ENCODE results near the gene SLC35F3. TPM values are rescaled to one million over a fixed set of nuclear protein-coding genes. Genes with fewer than 3 reads are reported as not detected.

Gene SLC35F3
- total and polyA plus RNA-seq, 2 donors from 2014 or later: 0.41 to 0.66 TPM

DNA sequence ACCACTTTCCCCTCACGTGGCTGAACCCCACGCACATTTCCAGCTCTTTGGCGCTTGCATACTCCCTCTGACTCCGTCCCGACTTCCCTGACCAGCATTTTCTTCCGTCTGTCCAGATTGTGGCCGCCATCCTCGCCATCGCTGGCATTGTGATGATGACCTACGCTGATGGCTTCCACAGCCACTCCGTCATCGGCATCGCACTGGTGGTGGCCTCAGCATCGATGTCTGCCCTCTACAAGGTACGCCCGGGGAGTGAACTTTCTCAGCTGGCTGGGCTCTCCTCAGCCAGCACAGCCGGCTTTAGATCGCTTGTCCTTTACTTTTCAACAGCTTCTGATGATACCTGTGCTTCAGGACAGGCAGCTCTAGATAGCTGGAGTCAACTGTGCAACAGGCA lies 412.0 kb downstream of the SLC35F3 start:
- Histone ChIP-seq H3K36me3 (ENCODE audit: control insufficient read depth in 2 of 3, insufficient read depth in 3 of 3, low read length in 3 of 3) (no peaks in the 10 kb centered on the region), H3K9me3 (ENCODE audit: control insufficient read depth in 2 of 3, insufficient read depth in 1 of 3, low read length in 3 of 3) (no peaks in the 10 kb centered on the region), H3K4me1 (ENCODE audit: control insufficient read depth in 2 of 3, insufficient read depth in 2 of 3, low read depth in 1 of 3, low read length in 3 of 3) (no peaks in the 10 kb centered on the region), H3K27me3 (ENCODE audit: control insufficient read depth, insufficient read depth, low read length) (no peaks in the 10 kb centered on the region), H3K9ac (ENCODE audit: low read length in 3 of 3) (no peak overlapping the region), H3K27ac (ENCODE audit: low read depth in 2 of 2, low read length in 2 of 2) (no peak overlapping the region), H3K4me3 (ENCODE audit: low read length in 3 of 3) (no peak overlapping the region)
- no peak for DNase-seq
- no peak for FAIRE-seq
- TF ChIP-seq CTCF (IDR thresholded peaks at IDR 0.05; ENCODE audit: borderline replicate concordance, extremely low read depth, insufficient read depth): no peak
- intact Hi-C loops (cut with DNase I): no loop called here

- no peaks in the 10 kb centered on the region for H3K27me3 ChIP-seq (ENCODE audit: control insufficient read depth, insufficient read depth, low read length)
- TF ChIP-seq CTCF (IDR thresholded peaks at IDR 0.05; ENCODE audit: borderline replicate concordance, extremely low read depth, insufficient read depth): no peak
- no peaks in the 10 kb centered on the region for H3K36me3 ChIP-seq (ENCODE audit: control insufficient read depth in 2 of 3, insufficient read depth in 3 of 3, low read length in 3 of 3)
- H3K4me3 ChIP-seq (ENCODE audit: low read length in 3 of 3): no peak overlapping the region
- no peak overlapping the region for H3K27ac ChIP-seq (ENCODE audit: low read depth in 2 of 2, low read length in 2 of 2)
- no peaks in the 10 kb centered on the region for H3K9me3 ChIP-seq (ENCODE audit: control insufficient read depth in 2 of 3, insufficient read depth in 1 of 3, low read length in 3 of 3)
- intact Hi-C loops (cut with DNase I): no loop called here
- DNase-seq: no peak
- no peak overlapping the region for H3K9ac ChIP-seq (ENCODE audit: low read length in 3 of 3)
- FAIRE-seq: no peak
- no peaks in the 10 kb centered on the region for H3K4me1 ChIP-seq (ENCODE audit: control insufficient read depth in 2 of 3, insufficient read depth in 2 of 3, low read depth in 1 of 3, low read length in 3 of 3)
Measured at GRCh38 chr1:234316937-234317336, 412.5 kb downstream of the SLC35F3 start.

DNA sequence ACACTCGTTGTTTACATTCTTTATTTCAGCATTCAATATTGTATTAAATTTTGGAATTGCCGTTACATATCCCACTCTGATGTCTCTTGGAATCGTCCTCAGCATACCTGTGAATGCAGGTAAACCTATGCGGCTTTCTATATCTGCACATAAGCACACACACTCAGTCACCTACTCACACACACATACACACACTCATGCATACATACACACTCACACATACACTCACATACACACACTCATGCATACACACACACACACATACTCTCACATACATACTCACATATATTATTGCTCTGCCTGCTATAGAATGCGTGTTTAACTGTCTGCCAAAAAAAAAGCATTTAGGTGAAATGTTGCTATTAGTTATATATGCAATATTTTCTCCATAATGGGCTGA lies 415.6 kb downstream of the SLC35F3 start:
- H3K9ac ChIP-seq (ENCODE audit: low read length in 3 of 3): no peak overlapping the region
- H3K9me3 ChIP-seq (ENCODE audit: control insufficient read depth in 2 of 3, insufficient read depth in 1 of 3, low read length in 3 of 3): no peaks in the 10 kb centered on the region
- no peak overlapping the region for H3K27ac ChIP-seq (ENCODE audit: low read depth in 2 of 2, low read length in 2 of 2)
- H3K36me3 ChIP-seq (ENCODE audit: control insufficient read depth in 2 of 3, insufficient read depth in 3 of 3, low read length in 3 of 3): no peaks in the 10 kb centered on the region
- no peak for TF ChIP-seq CTCF (IDR thresholded peaks at IDR 0.05; ENCODE audit: borderline replicate concordance, extremely low read depth, insufficient read depth)
- FAIRE-seq (no peak), DNase-seq (no peak)
- H3K4me3 ChIP-seq (ENCODE audit: low read length in 3 of 3): no peak overlapping the region
- H3K4me1 ChIP-seq (ENCODE audit: control insufficient read depth in 2 of 3, insufficient read depth in 2 of 3, low read depth in 1 of 3, low read length in 3 of 3): no peaks in the 10 kb centered on the region
- intact Hi-C loops (cut with DNase I): no loop called here
- no peaks in the 10 kb centered on the region for H3K27me3 ChIP-seq (ENCODE audit: control insufficient read depth, insufficient read depth, low read length)

- intact Hi-C loops (cut with DNase I): no loop called here
- no peak overlapping the region for H3K4me3 ChIP-seq (ENCODE audit: low read length in 3 of 3)
- no peak for FAIRE-seq
- no peak for DNase-seq
- H3K9me3 ChIP-seq (ENCODE audit: control insufficient read depth in 2 of 3, insufficient read depth in 1 of 3, low read length in 3 of 3): no peaks in the 10 kb centered on the region
- H3K27ac ChIP-seq (ENCODE audit: low read depth in 2 of 2, low read length in 2 of 2): no peak overlapping the region
- no peaks in the 10 kb centered on the region for H3K4me1 ChIP-seq (ENCODE audit: control insufficient read depth in 2 of 3, insufficient read depth in 2 of 3, low read depth in 1 of 3, low read length in 3 of 3)
- no peak overlapping the region for H3K9ac ChIP-seq (ENCODE audit: low read length in 3 of 3)
- H3K27me3 ChIP-seq (ENCODE audit: control insufficient read depth, insufficient read depth, low read length): no peaks in the 10 kb centered on the region
- H3K36me3 ChIP-seq (ENCODE audit: control insufficient read depth in 2 of 3, insufficient read depth in 3 of 3, low read length in 3 of 3): no peaks in the 10 kb centered on the region
- TF ChIP-seq CTCF (IDR thresholded peaks at IDR 0.05; ENCODE audit: borderline replicate concordance, extremely low read depth, insufficient read depth): no peak
Measured at GRCh38 chr1:234320549-234320948, 416.1 kb downstream of the SLC35F3 start.

Data from kidney (tissue), 14 donors.